Brain microvascular endothelial cell (primary cell): ENCODE measurements around the gene SH2D2A.

ENCODE experiments used
- DNase-seq: peaks from one replicate; pipeline ENCODE4 v3.0.0-alpha.2; 2020
- H3K27ac ChIP-seq: fragments of 250-450 bp; sonication (Bioruptor Pico); 2 replicates; pipeline ENCODE4 v1.5.1; 2020; ENCODE audit warnings: mild to moderate bottlenecking, moderate library complexity
- H3K27me3 ChIP-seq: fragments of 250-450 bp; sonication (Bioruptor Pico); replicated peaks from 2 replicates; pipeline ENCODE4 v1.5.1; 2020; ENCODE audit warnings: mild to moderate bottlenecking
- H3K36me3 ChIP-seq: fragments of 250-450 bp; sonication (Bioruptor Pico); replicated peaks from 2 replicates; pipeline ENCODE4 v1.5.1; 2020; ENCODE audit warnings: mild to moderate bottlenecking
- H3K4me3 ChIP-seq: 2 replicates; pipeline ENCODE4 v1.5.1; 2011; ENCODE audit warnings: low read depth, mild to moderate bottlenecking, control low read depth, low read length, moderate library complexity
- in situ Hi-C: cut with HindIII; loops from 2 replicates; pipeline ENCODE4 v1.10.0; 2017; ENCODE audit warnings: low sequenced_read_pairs, low pct_ligation_motif_present
- TF ChIP-seq, protein P1 (sequence below): IDR thresholded peaks from 2 replicates; pipeline ENCODE4 v1.5.1; 2011; ENCODE audit warnings: low read depth, mild to moderate bottlenecking, moderate library complexity, low read length, control low read depth, inconsistent platforms; ENCODE audit errors: missing control alignments

Gene SH2D2A

GRCh38 chr1:156786640-156787039 is 30.0 kb downstream of the SH2D2A start:
- DNase-seq, result no peak
- no peak overlapping the region for H3K4me3 ChIP-seq
- in situ Hi-C loops, result no loop called here
- TF ChIP-seq, protein P1, sequence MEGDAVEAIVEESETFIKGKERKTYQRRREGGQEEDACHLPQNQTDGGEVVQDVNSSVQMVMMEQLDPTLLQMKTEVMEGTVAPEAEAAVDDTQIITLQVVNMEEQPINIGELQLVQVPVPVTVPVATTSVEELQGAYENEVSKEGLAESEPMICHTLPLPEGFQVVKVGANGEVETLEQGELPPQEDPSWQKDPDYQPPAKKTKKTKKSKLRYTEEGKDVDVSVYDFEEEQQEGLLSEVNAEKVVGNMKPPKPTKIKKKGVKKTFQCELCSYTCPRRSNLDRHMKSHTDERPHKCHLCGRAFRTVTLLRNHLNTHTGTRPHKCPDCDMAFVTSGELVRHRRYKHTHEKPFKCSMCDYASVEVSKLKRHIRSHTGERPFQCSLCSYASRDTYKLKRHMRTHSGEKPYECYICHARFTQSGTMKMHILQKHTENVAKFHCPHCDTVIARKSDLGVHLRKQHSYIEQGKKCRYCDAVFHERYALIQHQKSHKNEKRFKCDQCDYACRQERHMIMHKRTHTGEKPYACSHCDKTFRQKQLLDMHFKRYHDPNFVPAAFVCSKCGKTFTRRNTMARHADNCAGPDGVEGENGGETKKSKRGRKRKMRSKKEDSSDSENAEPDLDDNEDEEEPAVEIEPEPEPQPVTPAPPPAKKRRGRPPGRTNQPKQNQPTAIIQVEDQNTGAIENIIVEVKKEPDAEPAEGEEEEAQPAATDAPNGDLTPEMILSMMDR, result no peak
- H3K27me3 ChIP-seq, result no peaks in the 10 kb centered on the region
- H3K36me3 ChIP-seq, result peaks cover 40% of the 10 kb centered on the region
- H3K27ac ChIP-seq, result no peak overlapping the region

DNA sequence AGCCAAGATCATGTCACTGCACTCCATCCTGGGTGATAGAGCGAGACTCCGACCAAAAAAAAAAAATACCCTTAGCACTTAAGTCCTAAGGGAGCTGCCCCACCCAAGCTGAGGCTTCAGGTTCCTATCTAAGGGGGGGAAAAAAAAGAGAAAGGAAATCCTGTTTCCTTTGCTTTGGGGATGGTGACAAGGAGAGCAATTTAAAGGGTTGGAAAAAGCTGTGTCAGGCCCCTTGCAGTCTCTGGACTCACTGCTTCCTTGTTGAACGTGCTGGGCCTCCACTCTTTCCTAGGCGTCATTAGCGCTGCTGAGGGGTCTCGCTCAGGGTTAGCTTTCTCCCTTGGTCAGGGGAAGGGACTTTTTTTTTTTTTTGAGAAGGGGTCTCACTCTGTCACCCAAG is 31.2 kb downstream of the SH2D2A start:
- DNase-seq, result no peak
- no peak overlapping the region for H3K27ac ChIP-seq
- H3K4me3 ChIP-seq, result no peak overlapping the region
- in situ Hi-C loops, result no loop called here
- no peaks in the 10 kb centered on the region for H3K27me3 ChIP-seq
- TF ChIP-seq, protein P1, result no peak
- H3K36me3 ChIP-seq, result peaks cover 33% of the 10 kb centered on the region

DNA sequence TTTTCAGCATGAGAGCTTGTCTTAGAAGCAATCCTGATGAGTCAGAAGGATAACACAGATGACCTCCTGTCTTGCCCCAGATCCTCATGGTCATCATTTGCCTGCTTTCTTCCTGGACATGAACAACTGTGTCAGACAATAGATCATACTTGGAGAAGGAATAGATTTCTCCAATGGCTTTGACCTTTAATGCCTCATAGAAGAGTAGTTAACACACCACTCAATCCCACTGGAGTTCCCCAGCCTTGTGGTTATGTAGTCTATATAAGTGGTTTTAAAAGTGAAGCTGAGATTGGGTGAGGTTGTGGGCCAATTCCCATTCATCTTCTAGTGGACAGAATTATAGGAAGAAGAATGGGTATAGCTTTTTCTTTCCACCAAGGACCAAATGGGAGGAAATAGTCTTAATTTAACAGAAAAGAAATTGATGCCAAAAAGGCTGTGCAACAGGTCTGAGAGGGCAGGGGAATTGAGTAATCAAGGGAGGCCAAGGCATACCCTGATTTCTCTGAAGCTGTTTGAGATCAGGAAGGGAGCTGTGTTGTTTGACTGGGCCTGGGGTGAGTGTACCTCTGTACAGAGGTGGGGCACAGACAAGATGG is 35.0 kb downstream of the SH2D2A start:
- Histone ChIP-seq H3K4me3 (no peak overlapping the region), H3K36me3 (peaks cover 17% of the 10 kb centered on the region), H3K27ac (peak overlapping the region; percentile 23), H3K27me3 (no peaks in the 10 kb centered on the region)
- DNase-seq, result peak; percentile 20
- in situ Hi-C loops, result no loop called here
- TF ChIP-seq, protein P1, result no peak

DNA sequence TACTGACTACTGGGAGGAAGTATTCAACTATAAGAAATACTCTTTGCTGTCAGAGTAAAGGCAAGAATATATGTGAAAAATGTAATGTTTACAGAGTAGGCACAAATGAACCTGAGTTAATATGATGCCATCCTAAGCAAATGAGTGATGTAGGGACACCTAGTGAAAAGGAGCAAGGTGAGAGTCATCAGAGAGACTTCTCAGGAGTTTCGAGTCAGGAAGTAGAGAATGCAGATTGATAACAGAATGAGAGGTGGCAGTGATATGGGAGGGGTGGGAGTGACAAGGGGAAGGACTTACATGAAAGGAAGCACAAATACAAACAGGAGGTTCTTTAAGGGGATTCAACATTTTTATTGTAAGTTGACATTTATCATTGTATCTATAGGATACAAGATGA is 39.1 kb downstream of the SH2D2A start:
- DNase-seq, result no peak
- H3K27ac ChIP-seq, result no peak overlapping the region
- in situ Hi-C loops, result no loop called here
- no peaks in the 10 kb centered on the region for H3K27me3 ChIP-seq
- no peaks in the 10 kb centered on the region for H3K36me3 ChIP-seq
- TF ChIP-seq, protein P1, result no peak
- no peak overlapping the region for H3K4me3 ChIP-seq

- H3K36me3 ChIP-seq, result no peaks in the 10 kb centered on the region
- no peaks in the 10 kb centered on the region for H3K27me3 ChIP-seq
- in situ Hi-C loops, result no loop called here
- H3K27ac ChIP-seq, result no peak overlapping the region
- no peak overlapping the region for H3K4me3 ChIP-seq
- TF ChIP-seq, protein P1, result no peak
- no peak for DNase-seq
Measured at GRCh38 chr1:156776942-156777341, 39.7 kb downstream of the SH2D2A start.

DNA sequence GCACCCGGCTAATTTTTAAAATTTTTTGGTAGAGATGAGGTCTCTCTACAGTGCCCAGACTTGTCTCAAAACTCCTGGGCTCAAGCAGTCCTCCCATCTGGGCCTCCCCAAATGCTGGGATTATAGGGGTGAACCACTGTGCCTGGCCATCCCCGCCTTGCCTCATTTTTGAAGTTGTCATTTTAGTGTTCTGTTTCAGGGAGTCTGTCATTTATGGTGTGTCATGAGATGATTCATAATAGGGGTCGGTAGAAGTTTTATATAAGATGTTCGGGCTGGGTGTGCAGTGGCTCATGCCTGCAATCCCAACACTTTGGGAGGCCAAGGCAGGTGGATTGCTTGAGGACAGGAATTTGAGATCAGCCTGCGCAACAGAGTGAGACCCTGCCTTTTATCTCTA is 40.8 kb downstream of the SH2D2A start:
- Histone ChIP-seq H3K36me3 (peaks cover under 1% of the 10 kb centered on the region), H3K4me3 (no peak overlapping the region), H3K27ac (no peak overlapping the region), H3K27me3 (no peaks in the 10 kb centered on the region)
- TF ChIP-seq, protein P1, result no peak
- in situ Hi-C loops, result no loop called here
- DNase-seq, result no peak
